Measurements from ENCODE around the gene PFKP.

Gene PFKP

DNA sequence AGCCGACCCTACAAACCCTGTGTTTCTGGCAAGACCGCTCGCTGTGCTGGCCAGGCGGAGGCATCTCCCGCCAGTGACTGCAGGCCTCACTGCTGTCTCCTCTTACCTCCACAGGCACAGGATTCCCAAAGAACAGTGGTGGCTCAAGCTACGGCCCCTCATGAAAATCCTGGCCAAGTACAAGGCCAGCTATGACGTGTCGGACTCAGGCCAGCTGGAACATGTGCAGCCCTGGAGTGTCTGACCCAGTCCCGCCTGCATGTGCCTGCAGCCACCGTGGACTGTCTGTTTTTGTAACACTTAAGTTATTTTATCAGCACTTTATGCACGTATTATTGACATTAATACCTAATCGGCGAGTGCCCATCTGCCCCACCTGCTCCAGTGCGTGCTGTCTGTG lies 69.0 kb downstream of the PFKP start:
- DNase-seq (ENCODE audit: low spot score), result peak; percentile 39

DNA sequence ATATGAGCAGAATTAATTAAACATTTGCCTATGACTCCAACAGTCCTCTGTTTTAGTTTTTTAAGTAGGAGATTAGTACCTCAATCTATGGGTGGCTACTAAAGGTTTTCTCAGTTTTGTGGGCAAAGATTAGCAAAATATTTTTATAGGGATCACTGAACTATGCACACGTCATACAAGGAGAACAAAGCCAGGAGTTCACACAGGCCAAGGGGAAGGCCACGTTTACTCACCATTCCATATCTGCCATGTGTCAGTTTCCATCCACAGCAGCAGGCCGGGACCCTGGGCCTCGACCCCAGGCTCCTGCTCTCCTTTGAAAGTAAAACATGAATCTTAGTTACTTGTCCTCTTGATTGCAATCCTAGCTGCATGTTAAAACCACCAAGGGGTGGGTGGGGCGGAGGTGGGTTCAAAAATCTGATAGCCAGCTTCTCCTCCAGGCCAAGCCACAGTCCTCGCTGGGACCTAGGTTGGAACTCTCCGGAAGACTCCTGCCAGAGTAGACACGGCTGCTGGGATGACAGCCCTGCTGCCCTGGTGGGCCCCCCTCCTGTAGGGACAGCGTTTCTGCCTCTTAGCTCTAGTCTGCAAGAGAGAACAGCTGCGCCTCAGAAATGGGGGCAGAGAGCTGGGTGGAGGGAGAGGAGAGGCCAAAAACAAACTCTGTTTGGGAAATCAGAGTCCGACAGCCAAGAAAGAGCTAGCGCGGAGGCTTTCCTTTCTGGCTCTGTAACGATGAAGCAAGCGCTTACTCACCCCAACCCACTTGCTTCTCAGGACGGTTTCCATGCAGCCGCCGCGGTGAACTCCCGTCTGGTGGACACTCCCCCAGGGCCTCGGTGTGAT lies 69.6 kb downstream of the PFKP start:
- peak; percentile 77 for DNase-seq (ENCODE audit: low spot score)

DNA sequence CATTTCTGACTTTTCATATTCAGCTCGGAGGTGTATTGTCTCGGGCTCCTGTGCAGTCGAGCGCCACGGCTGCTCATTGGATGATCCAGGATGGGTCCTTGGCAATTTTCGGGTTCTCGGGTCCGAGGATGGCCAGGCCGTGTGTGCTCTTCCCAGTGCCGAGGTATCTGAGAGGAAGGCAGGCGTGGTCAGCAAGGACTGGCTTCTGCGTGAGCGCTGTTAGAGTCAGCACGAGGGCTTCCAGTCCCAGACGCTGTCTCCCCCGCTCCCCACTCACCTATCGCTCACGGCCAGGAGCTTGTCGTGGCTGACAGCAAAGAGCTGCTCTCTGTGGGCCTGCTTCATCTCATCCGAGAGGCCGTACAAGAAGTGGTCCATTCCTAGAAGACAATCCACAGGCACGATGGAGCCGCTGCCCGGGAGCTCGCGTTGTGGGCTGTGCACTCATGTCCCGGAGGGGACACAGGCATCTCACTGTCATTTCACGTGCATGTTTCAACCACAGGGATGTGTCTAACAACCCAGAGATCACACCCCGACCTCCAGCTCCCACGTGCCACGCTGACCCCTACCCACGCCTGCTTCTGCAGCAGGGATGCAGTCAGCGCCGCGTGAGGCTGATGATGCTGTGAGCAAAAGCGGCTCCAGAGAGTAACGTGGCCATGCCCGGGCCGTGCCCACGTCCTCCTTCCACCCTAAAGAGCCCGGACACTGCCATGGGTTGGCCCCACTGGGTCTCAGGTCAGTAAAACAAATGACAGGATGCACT lies 70.8 kb downstream of the PFKP start:
- no peak for DNase-seq (ENCODE audit: low spot score)

DNA sequence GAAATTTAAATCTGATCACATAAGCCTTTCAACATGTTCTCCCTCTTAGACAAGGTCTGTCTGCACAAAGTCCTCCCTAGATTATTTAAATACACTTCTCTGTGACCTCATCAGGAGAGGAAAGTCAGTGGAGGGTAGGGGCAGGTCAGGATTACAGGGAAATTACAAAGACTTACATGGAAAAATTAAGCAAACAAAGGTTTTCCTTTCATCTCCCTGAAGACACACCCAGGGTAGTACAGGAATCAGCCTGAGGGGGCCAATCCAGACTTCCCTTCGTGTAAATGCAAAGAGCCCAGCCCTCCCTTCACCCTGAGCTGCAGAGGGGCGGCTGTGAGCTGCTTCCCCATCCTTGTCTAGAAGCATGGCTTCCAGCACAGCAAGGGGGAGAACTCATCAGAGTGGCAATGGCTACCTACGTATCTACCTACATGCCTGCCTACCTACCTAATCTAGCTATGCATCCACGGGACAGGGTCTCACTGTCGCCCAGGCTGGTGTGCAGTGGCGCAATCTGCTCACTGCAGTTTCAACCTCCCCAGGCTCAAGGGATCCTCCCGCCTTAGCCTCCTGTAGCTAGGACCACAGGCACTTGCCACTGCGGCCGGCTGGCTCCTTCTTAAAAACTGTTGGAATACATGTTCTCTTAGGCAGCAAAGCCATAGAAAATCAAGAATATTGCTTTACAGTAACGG lies 72.0 kb downstream of the PFKP start:
- DNase-seq (ENCODE audit: low spot score), result no peak

- DNase-seq (ENCODE audit: low spot score), result peak; percentile 43
Measured at GRCh38 chr10:3140280-3140679, 72.9 kb downstream of the PFKP start.

DNA sequence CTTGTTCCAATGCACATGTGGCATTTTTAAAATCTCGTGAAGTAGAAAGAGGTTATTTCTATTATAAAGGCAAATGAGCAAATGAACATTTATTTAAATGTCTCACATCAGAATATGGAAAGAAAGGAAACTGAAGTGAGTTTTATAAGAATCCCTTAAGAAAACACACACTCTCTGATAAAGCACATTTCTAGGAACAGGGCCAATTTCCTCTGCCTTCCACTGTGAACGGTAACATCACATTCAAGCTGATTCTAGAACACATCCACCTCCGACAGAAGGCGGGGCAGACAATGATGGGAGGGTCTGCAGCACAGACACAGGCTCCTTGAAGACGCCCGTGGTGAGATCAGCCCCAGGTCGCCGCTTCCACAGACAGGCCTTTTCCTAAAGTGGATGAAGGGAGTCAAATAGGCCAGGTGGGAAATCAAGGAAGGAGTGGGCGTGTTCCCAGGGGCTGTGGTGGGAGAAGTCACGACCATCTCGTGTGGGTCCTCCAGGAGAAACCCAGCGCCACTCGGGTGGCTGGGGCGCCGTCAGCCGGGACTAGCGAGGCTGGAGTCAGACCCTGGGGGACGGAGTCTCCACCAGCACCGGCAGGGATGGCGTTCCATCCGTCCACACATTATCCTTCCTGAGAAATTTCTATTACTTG lies 74.1 kb downstream of the PFKP start:
- DNase-seq (ENCODE audit: low spot score), result no peak

- DNase-seq (ENCODE audit: low spot score), result no peak
Measured at GRCh38 chr10:3142146-3142875, 75.0 kb downstream of the PFKP start.

GRCh38 chr10:3143366-3143765 lies 76.0 kb downstream of the PFKP start:
- DNase-seq (ENCODE audit: low spot score), result no peak

- DNase-seq (ENCODE audit: low spot score), result no peak
Measured at GRCh38 chr10:3143791-3144434, 76.6 kb downstream of the PFKP start.

DNA sequence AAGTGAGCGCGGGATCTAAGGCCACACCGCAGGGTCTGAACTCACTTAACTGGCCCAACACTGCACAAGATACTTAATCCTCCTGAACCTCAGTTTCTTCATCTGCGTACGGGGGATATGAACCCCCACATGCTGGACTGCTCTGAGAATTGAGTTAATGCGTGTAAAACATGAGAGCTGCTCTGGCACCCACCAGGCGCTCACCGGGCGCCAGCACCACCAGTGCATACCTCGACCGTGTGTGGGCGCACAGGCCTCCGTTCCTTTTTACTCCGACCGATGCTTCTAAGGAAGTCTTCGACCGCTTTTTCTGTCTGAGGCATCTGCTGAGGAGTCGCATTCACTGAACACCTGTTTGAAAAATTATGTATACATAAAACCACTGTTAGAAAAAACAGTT lies 78.0 kb downstream of the PFKP start:
- DNase-seq (ENCODE audit: low spot score), result no peak

- no peak for DNase-seq (ENCODE audit: low spot score)
Measured at GRCh38 chr10:3146289-3146688, 78.9 kb downstream of the PFKP start.

GRCh38 chr10:3147117-3147820 lies 79.9 kb downstream of the PFKP start:
- no peak for DNase-seq (ENCODE audit: low spot score)

DNA sequence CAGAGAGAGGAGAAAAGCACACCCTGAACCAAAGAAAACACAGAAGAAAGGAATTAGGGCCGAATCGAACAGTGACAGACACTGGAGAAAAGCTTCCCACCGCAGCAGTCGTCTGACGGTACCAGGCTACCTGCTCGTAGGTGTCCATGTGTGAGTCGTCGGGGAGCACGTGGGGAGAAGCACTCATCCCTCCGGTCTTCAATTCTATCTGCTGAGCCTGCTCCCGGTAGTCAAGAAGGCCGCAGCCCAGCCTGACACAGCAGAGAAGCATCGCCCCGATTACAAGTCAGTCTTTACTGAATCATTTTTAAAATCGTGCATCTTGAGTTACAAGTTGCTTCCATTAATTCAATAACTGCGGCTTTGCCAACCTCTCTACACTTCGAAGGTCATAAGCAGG lies 80.7 kb downstream of the PFKP start:
- no peak for DNase-seq (ENCODE audit: low spot score)

- DNase-seq (ENCODE audit: low spot score), result no peak
Measured at GRCh38 chr10:3148994-3149393, 81.6 kb downstream of the PFKP start.

DNA sequence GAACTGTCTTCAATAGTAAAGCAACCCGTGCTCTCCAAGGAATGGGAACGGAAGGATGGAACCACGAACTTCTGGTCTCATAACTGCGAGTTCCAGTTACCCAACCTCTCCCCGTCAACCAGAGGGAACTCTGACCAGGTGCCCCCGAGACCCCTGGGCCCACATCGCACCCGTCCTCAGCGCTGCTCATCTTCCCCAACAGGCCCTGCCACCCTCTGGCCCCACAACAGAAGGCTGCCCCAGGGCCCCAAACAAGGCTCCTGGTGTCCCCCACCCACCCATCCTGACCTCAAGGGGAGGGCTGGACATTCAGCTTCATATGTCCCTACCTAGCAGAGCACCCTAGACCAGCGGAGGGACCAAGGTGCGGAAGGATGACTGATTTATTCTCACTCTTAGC lies 82.6 kb downstream of the PFKP start:
- no peak for DNase-seq (ENCODE audit: low spot score)

GRCh38 chr10:3150366-3150765 lies 83.0 kb downstream of the PFKP start:
- DNase-seq (ENCODE audit: low spot score), result no peak

DNA sequence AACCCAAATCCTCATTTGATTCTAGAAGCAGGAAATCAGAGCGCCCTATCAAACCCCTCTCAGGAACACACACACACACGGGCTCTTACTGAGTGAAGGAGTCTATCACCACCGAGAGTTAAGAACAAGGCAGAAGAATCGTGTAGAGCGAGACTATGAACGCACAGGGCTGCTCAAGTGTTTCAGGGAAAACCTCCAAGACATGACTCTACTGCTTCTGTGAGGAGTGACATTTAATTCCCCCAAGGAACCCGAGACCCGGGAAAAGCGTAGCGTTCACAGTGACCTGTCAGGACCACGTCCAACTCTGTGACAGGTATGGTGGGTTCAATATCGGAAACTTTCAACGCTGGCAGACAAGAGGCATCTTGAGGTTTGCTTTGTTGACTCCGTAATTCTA lies 83.6 kb downstream of the PFKP start:
- DNase-seq (ENCODE audit: low spot score), result no peak

DNA sequence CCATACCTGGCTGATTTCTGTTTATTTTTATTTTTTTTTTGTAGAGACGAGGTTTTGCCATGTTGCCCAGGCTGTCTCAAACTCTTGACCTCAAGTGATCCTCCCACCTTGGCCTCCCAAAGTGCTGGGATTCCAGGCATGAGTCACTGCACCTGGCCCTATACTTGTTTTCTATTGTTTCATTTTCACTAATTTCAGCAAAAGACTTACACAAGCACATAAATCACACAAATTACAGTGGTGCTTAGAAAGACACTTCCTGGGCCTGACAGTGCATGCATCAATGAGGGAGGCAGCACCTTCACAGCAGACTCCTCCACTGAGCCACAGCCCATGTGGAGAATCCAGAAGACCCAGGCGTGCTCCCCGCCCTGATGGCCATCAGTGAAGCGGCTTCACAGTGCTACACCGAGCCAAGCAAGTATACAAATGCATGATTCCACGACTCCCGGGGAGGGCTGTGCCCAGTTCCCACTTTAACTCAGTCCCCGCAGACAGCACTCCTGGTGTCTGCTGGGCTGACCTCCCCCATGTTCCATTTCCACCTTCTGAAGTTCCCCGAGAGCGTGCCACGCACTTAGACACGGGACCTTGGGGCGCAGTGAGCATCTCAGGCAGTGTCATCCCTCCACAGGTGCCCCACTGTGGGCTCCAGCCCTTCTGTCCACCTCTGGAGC lies 84.7 kb downstream of the PFKP start:
- DNase-seq (ENCODE audit: low spot score), result no peak

DNA sequence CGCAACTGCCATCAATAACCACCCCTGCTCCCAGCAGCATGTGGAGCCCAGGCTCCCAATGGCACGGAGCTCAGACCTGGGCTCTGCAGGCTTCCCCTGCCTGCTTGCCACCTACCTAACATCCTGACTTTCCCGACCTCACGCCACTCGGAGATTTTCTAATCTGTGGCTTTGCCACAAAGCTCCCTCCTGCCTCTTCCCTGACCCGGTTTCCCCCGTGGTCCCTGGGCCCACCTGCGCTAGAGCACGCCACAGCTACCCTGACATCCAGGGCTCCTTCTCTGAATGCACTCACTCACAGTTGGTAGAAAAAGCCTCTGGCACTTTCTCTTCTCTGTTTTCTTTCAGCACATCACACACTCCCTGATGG lies 85.2 kb downstream of the PFKP start:
- DNase-seq (ENCODE audit: low spot score), result no peak

DNA sequence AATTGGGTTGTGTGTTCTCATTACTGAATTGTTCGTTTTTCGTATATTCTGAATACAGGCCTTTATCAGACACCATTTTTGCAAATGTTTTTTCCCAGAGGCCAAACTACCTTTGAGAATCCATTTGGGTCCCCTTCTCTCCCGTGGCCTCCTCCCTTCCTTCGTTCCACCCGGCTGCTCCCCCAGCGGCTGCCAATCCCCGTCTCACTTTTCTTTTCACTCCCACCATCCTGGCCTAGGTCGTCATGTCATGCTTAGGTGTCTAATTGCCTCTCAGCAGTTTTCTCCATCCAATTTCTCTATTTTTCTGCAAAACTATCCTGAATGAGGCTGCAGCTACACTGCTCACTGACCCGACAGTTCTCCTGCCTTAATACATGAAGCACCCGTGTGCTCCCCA lies 87.3 kb downstream of the PFKP start:
- no peak for DNase-seq (ENCODE audit: low spot score)
